Mucosa of descending colon (tissue), 3 donors: ENCODE data around the gene RFX3. TPM values are rescaled to one million over a fixed set of nuclear protein-coding genes. Genes with fewer than 3 reads are reported as not detected.

Experiments used
- ATAC-seq: fragments of 200-7000 bp; cut with Tn5 transposase; one replicate; pipeline ENCODE4 v1.9.1; 2020; ENCODE audit warnings: mild to moderate bottlenecking, moderate library complexity
- DNase-seq, 3 donors: peaks; one replicate each; pipeline ENCODE4 v3.0.0-alpha.2; 2020
- H3K36me3 ChIP-seq: fragments of 200-600 bp; one replicate; pipeline ENCODE4 v1.8.0; 2021; ENCODE audit warnings: low read depth, mild to moderate bottlenecking
- H3K4me1 ChIP-seq: fragments of 200-600 bp; one replicate; pipeline ENCODE4 v1.8.0; 2021; ENCODE audit warnings: low read depth, mild to moderate bottlenecking
- H3K4me3 ChIP-seq: fragments of 200-600 bp; one replicate; pipeline ENCODE4 v1.8.0; 2021; ENCODE audit warnings: mild to moderate bottlenecking
- H3K9me3 ChIP-seq: fragments of 200-600 bp; one replicate; pipeline ENCODE4 v1.8.0; 2021; ENCODE audit warnings: mild to moderate bottlenecking
- intact Hi-C, 2 donors: fragments of 100-400 bp; cut with DNase I in 1 of 2; cut with micrococcal nuclease in 1 of 2; formaldehyde crosslinking; loops; one replicate each; pipeline versions ENCODE4 v1.11.0 to v1.11.1; 2022; cut with DNase I, micrococcal nuclease
- total RNA-seq, 3 donors: library from RNA; stranded (reverse); fragmentation: NEBNext Ultra II Directional in 2 of 3; extraction: Animal tissue kit (Norgen Biotek cat#: 25700) in 2 of 3; gene quantifications; one replicate each; pipeline versions ENCODE4 v1.2.1 to v1.2.4, GENCODE V29; 2021 to 2023
- TF ChIP-seq, protein P1 (sequence below): fragments of 200-600 bp; IDR thresholded peaks from one replicate; pipeline ENCODE4 v1.8.0; 2022; ENCODE audit warnings: antibody characterized with exemption, mild to moderate bottlenecking
- donor health status: DM: no; HTN: no; CAD: no; lungs with moderate emphysema.
- donor health status: DM: no; HTN: no; CAD: no.
- donor health status: DM: no; HTN: yes; CAD: no.

Gene RFX3
- total RNA-seq, 3 donors from 2014 or later: 12.0 to 13.3 (median 12.3) TPM

DNA sequence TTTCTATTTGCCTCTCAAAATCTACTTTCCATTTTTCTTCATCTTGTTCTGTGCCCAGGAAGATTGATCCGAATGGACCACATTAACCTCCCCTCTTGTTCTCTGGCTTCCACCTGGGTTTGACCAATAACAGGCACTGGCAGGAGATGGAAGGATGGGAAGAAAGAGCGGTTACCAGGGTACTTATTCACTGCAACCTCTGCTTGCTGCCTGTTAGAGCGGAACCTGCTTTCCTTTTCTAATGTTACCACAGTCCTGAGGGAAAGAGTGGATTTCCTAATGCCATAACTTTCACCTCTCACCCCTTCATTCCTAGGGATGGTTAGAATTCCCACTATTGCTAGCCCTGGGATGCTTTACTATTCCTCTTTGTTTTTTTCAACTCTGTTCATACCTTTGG, 262.1 kb downstream of the RFX3 start:
- TF ChIP-seq, protein P1, sequence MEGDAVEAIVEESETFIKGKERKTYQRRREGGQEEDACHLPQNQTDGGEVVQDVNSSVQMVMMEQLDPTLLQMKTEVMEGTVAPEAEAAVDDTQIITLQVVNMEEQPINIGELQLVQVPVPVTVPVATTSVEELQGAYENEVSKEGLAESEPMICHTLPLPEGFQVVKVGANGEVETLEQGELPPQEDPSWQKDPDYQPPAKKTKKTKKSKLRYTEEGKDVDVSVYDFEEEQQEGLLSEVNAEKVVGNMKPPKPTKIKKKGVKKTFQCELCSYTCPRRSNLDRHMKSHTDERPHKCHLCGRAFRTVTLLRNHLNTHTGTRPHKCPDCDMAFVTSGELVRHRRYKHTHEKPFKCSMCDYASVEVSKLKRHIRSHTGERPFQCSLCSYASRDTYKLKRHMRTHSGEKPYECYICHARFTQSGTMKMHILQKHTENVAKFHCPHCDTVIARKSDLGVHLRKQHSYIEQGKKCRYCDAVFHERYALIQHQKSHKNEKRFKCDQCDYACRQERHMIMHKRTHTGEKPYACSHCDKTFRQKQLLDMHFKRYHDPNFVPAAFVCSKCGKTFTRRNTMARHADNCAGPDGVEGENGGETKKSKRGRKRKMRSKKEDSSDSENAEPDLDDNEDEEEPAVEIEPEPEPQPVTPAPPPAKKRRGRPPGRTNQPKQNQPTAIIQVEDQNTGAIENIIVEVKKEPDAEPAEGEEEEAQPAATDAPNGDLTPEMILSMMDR: no peak
- no peak for DNase-seq
- H3K9me3 ChIP-seq: no peaks in the 10 kb centered on the region
- intact Hi-C loops: no loop called here
- no peak overlapping the region for H3K4me3 ChIP-seq
- no peaks in the 10 kb centered on the region for H3K36me3 ChIP-seq
- no peak for ATAC-seq
- no peaks in the 10 kb centered on the region for H3K4me1 ChIP-seq

GRCh38 chr9:3262826-3263529, 262.8 kb downstream of the RFX3 start:
- no peaks in the 10 kb centered on the region for H3K4me1 ChIP-seq
- intact Hi-C loops: no loop called here
- H3K4me3 ChIP-seq: no peak overlapping the region
- no peaks in the 10 kb centered on the region for H3K36me3 ChIP-seq
- TF ChIP-seq, protein P1: no peak
- no peak for DNase-seq
- no peak for ATAC-seq
- H3K9me3 ChIP-seq: no peaks in the 10 kb centered on the region

- intact Hi-C loops: no loop called here
- H3K4me3 ChIP-seq: no peak overlapping the region
- ATAC-seq (no peak), DNase-seq (no peak)
- no peaks in the 10 kb centered on the region for H3K36me3 ChIP-seq
- TF ChIP-seq, protein P1: no peak
- H3K4me1 ChIP-seq: no peaks in the 10 kb centered on the region
- H3K9me3 ChIP-seq: no peaks in the 10 kb centered on the region
These were observed 264.3 kb downstream of the RFX3 start for GRCh38 chr9:3261484-3261883.

GRCh38 chr9:3256571-3257330, 269.1 kb downstream of the RFX3 start:
- no peaks in the 10 kb centered on the region for H3K36me3 ChIP-seq
- no peaks in the 10 kb centered on the region for H3K9me3 ChIP-seq
- DNase-seq (no peak), ATAC-seq (no peak)
- no peak overlapping the region for H3K4me3 ChIP-seq
- TF ChIP-seq, protein P1: no peak
- intact Hi-C loops: no loop called here
- no peaks in the 10 kb centered on the region for H3K4me1 ChIP-seq

DNA sequence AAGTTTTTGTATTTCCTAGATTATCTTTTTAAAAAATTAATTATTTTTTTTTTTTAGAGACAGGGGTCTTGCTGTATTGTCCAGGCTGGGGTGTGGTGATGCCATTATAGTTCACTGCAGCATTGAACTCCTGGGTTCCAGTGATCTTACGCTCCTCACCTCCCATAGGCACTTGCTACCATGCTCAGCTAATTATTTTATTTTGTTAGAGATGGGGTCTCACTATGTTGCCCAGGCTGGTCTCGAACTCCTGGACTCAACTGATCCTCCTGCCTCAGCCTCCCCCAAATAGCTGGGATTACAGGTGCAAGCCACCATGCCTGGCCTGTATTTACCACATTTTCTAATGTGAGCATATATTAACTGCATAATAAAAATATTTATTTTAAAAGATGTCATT, 274.5 kb downstream of the RFX3 start:
- Histone ChIP-seq H3K36me3 (no peaks in the 10 kb centered on the region), H3K4me3 (no peak overlapping the region), H3K4me1 (no peaks in the 10 kb centered on the region), H3K9me3 (no peaks in the 10 kb centered on the region)
- TF ChIP-seq, protein P1: no peak
- ATAC-seq (no peak), DNase-seq (no peak)
- intact Hi-C loops: no loop called here
